Keratinocyte (primary cell): ENCODE measurements around the gene EPB41. TPM values are rescaled to one million over a fixed set of nuclear protein-coding genes. Genes with fewer than 3 reads are reported as not detected.

ENCODE experiments used
- DNase-seq: peaks from one replicate; pipeline ENCODE4 v3.0.0-alpha.2; 2011; ENCODE audit warnings: low read depth, missing footprints, low spot score
- FAIRE-seq: peaks from 2 replicates; lab custom pipeline; 2011; peaks lifted over from hg19 to GRCh38; lab: Jason Lieb, UNC
- H2AFZ ChIP-seq: 2 replicates; pipeline ENCODE4 v1.6.0; 2012; ENCODE audit warnings: low read length, control low read depth, inconsistent platforms; ENCODE audit not compliant: control insufficient read depth
- H3K27ac ChIP-seq: 2 replicates; pipeline ENCODE4 v1.5.1; 2011; ENCODE audit warnings: low read length; ENCODE audit not compliant: control insufficient read depth, insufficient read depth
- H3K27me3 ChIP-seq: 3 replicates; pipeline ENCODE4 v1.6.0; 2011; ENCODE audit warnings: low read length; ENCODE audit not compliant: control insufficient read depth, insufficient read depth; ENCODE audit errors: extremely low read depth
- H3K36me3 ChIP-seq, 2 experiments: 2 replicates in 1 of 2; 3 replicates in 1 of 2; pipeline ENCODE4 v1.5.1; 2011; ENCODE audit warnings: low read length in 2 of 2, mild to moderate bottlenecking in 1 of 2; ENCODE audit not compliant: control insufficient read depth in 2 of 2, insufficient read depth in 2 of 2; ENCODE audit errors: extremely low read depth in 1 of 2
- H3K4me1 ChIP-seq: 3 replicates; pipeline ENCODE4 v1.5.1; 2011; ENCODE audit warnings: low read length; ENCODE audit not compliant: control insufficient read depth, insufficient read depth; ENCODE audit errors: extremely low read depth
- H3K4me2 ChIP-seq: 3 replicates; pipeline ENCODE4 v1.6.0; 2011; ENCODE audit warnings: low read depth, low read length; ENCODE audit not compliant: control insufficient read depth, insufficient read depth; ENCODE audit errors: extremely low read depth
- H3K4me3 ChIP-seq, 3 experiments: fragments of 200-600 bp in 1 of 3; sonication (generic) in 1 of 3; 2 replicates in 2 of 3; 3 replicates in 1 of 3; pipeline ENCODE4 v1.5.1; 2011 to 2016; ENCODE audit warnings: low read length in 3 of 3, mild to moderate bottlenecking in 3 of 3, control low read depth in 2 of 3, inconsistent platforms in 1 of 3, low read depth in 1 of 3, mixed read lengths in 1 of 3, mixed run types in 1 of 3, moderate library complexity in 1 of 3; ENCODE audit not compliant: control insufficient read depth in 2 of 3, insufficient read depth in 2 of 3; ENCODE audit errors: extremely low read depth in 1 of 3
- H3K79me2 ChIP-seq: 2 replicates; pipeline ENCODE4 v1.6.0; 2012; ENCODE audit warnings: low read length; ENCODE audit not compliant: control insufficient read depth, insufficient read depth
- H3K9ac ChIP-seq: 3 replicates; pipeline ENCODE4 v1.6.0; 2011; ENCODE audit warnings: low read length; ENCODE audit not compliant: control insufficient read depth, insufficient read depth; ENCODE audit errors: extremely low read depth
- H3K9me1 ChIP-seq: 3 replicates; pipeline ENCODE4 v1.6.0; 2011; ENCODE audit warnings: low read length; ENCODE audit not compliant: control insufficient read depth, insufficient read depth; ENCODE audit errors: extremely low read depth
- H3K9me3 ChIP-seq: 2 replicates; pipeline ENCODE4 v1.5.1; 2012; ENCODE audit warnings: low read depth, low read length; ENCODE audit not compliant: control insufficient read depth
- H4K20me1 ChIP-seq: 3 replicates; pipeline ENCODE4 v1.6.0; 2011; ENCODE audit warnings: low read length; ENCODE audit not compliant: control insufficient read depth, insufficient read depth; ENCODE audit errors: extremely low read depth
- EZH2 ChIP-seq: IDR thresholded peaks from one replicate; pipeline ENCODE4 v1.6.1; 2012; ENCODE audit warnings: inconsistent platforms, mild to moderate bottlenecking, low read length, moderate library complexity
- dilution Hi-C: fragments of 300-500 bp; cut with MboI; formaldehyde crosslinking; loops from one replicate; pipeline ENCODE4 v1.7.0; 2020; ENCODE audit warnings: low sequenced_read_pairs; ENCODE audit not compliant: extremely low pct_ligation_motif_present
- polyA plus RNA-seq, 5 experiments: library from polyadenylated mRNA; depleted of rRNA in 3 of 5; stranded (reverse) in 3 of 5; stranded (forward) in 1 of 5; unstranded in 1 of 5; fragments of >200 nt; gene quantifications; 1 replicate in 1 of 5; 2 replicates in 3 of 5; 3 replicates in 1 of 5; pipeline versions ENCODE4 v1.2.1 to v1.2.3, GENCODE V29; 2011 to 2012; ENCODE audit warnings: missing spikeins in 2 of 5, low read depth in 1 of 5, low replicate concordance in 1 of 5
- TF ChIP-seq, protein P1 (sequence below), 3 experiments: IDR thresholded peaks in 1 of 3; conservative IDR thresholded peaks in 1 of 3; optimal IDR thresholded peaks in 1 of 3; 2 replicates in 2 of 3; 3 replicates in 1 of 3; pipeline versions ENCODE3 to v1.5.1; 2011; ENCODE audit warnings: low read length in 3 of 3, mild to moderate bottlenecking in 3 of 3, moderate library complexity in 2 of 3, control low read depth in 1 of 3, inconsistent platforms in 1 of 3; ENCODE audit not compliant: insufficient read depth in 2 of 3; ENCODE audit errors: extremely low read depth in 1 of 3

The EPB41 gene
- polyA plus RNA-seq, 1 donor (not counting 4 experiments of a cell fraction or from before 2014, with no cell fraction given): 21.1 TPM

GRCh38 chr1:29133861-29134694 is 219.7 kb downstream of the EPB41 start:
- no peaks in the 10 kb centered on the region for H4K20me1 ChIP-seq
- TF ChIP-seq EZH2: no peak
- TF ChIP-seq, protein P1, sequence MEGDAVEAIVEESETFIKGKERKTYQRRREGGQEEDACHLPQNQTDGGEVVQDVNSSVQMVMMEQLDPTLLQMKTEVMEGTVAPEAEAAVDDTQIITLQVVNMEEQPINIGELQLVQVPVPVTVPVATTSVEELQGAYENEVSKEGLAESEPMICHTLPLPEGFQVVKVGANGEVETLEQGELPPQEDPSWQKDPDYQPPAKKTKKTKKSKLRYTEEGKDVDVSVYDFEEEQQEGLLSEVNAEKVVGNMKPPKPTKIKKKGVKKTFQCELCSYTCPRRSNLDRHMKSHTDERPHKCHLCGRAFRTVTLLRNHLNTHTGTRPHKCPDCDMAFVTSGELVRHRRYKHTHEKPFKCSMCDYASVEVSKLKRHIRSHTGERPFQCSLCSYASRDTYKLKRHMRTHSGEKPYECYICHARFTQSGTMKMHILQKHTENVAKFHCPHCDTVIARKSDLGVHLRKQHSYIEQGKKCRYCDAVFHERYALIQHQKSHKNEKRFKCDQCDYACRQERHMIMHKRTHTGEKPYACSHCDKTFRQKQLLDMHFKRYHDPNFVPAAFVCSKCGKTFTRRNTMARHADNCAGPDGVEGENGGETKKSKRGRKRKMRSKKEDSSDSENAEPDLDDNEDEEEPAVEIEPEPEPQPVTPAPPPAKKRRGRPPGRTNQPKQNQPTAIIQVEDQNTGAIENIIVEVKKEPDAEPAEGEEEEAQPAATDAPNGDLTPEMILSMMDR (optimal IDR thresholded peaks at IDR 0.05 in 1 of 3, IDR thresholded peaks at IDR 0.05 in 1 of 3, conservative IDR thresholded peaks at IDR 0.05 in 1 of 3; ENCODE audit: extremely low read depth in 1 of 3, insufficient read depth in 2 of 3, low read length in 3 of 3): no peak
- peaks cover 8% of the 10 kb centered on the region for H3K27me3 ChIP-seq
- no peaks in the 10 kb centered on the region for H3K9me1 ChIP-seq
- peak; percentile 49 for FAIRE-seq
- H2AFZ ChIP-seq: peak overlapping the region; percentile 56
- H3K27ac ChIP-seq: no peak overlapping the region
- H3K79me2 ChIP-seq: no peaks in the 10 kb centered on the region
- no peaks in the 10 kb centered on the region for H3K9me3 ChIP-seq
- peak overlapping the region in 1 of 3 experiments; percentile 34 for H3K4me3 ChIP-seq
- dilution Hi-C loops: no loop called here
- no peak overlapping the region for H3K9ac ChIP-seq
- H3K4me1 ChIP-seq: peaks cover 5% of the 10 kb centered on the region
- no peak for DNase-seq
- H3K4me2 ChIP-seq: peak overlapping the region; percentile 41
- no peaks in the 10 kb centered on the region for H3K36me3 ChIP-seq

DNA sequence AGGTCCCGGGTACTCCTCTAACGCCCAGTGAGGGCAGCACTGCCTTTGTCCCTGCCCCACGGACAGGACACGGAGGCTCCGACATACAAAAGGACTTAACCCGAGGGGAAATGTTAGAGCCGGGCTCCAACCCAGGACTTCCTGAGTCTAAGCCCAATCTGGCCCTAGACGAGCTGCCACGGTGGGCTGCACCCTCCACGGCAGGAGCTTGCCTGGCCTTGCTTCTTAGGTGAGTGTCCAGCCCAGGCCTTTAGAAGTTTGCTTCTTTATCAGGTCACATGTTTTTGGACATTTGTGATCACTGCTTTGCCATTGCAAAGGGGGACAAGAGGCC is 220.3 kb downstream of the EPB41 start:
- peaks cover 8% of the 10 kb centered on the region for H3K27me3 ChIP-seq
- H3K9me3 ChIP-seq: no peaks in the 10 kb centered on the region
- dilution Hi-C loops: no loop called here
- H3K4me1 ChIP-seq: peaks cover 5% of the 10 kb centered on the region
- TF ChIP-seq EZH2: no peak
- TF ChIP-seq, protein P1 (optimal IDR thresholded peaks at IDR 0.05 in 1 of 3, IDR thresholded peaks at IDR 0.05 in 1 of 3, conservative IDR thresholded peaks at IDR 0.05 in 1 of 3; ENCODE audit: extremely low read depth in 1 of 3, insufficient read depth in 2 of 3, low read length in 3 of 3): no peak
- H3K9ac ChIP-seq: no peak overlapping the region
- H3K9me1 ChIP-seq: no peaks in the 10 kb centered on the region
- FAIRE-seq (no peak), DNase-seq (no peak)
- no peak overlapping the region for H2AFZ ChIP-seq
- peak overlapping the region; percentile 41 for H3K4me2 ChIP-seq
- no peak overlapping the region for H3K27ac ChIP-seq
- no peaks in the 10 kb centered on the region for H3K36me3 ChIP-seq
- H3K79me2 ChIP-seq: no peaks in the 10 kb centered on the region
- no peaks in the 10 kb centered on the region for H4K20me1 ChIP-seq
- H3K4me3 ChIP-seq: peak overlapping the region in 1 of 3 experiments; percentile 20
